NK-92 (cell line): Measurements from ENCODE around the gene POU2F3.

ENCODE experiments used
- DNase-seq: peaks from one replicate; lab custom pipeline; 2025; ENCODE audit not compliant: unreplicated experiment; lab: John Stamatoyannopoulos, UW

POU2F3 gene

DNA sequence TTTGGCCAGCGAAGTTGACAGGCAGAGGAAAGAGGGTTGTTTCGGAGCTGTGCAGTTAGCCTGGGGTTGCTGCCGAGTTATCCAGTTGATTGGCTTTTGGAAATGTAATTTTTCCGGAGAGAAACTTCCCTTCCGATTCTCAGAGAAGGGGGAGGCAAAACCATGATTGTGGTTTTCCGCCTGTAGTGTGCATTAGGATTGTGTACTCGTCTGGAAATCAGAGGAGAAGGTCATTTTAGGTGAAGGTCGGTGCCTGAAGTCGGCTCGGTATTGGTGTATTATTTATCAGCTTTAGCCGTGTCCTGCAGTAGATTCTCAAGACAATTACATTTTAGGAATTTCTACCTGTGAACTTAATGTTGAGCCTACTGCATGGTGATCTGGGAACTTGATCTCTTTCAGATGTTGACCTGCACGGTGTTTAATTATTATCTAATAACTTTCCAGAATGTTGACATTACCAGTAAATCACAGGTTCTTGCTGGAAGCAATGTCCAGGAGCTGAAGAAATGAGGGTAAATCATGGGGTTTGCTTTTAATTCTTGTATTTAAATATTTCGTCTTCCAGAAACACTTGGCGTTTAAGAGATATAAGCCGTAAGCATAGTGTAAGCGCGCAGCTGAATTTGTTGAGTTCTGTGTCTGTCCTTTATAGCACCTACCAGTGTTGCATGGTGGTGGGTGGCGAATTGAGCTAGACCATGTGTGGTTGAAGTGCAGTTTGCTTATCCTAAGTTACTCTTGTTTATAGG, 97.6 kb downstream of the POU2F3 start:
- no peak for DNase-seq

DNA sequence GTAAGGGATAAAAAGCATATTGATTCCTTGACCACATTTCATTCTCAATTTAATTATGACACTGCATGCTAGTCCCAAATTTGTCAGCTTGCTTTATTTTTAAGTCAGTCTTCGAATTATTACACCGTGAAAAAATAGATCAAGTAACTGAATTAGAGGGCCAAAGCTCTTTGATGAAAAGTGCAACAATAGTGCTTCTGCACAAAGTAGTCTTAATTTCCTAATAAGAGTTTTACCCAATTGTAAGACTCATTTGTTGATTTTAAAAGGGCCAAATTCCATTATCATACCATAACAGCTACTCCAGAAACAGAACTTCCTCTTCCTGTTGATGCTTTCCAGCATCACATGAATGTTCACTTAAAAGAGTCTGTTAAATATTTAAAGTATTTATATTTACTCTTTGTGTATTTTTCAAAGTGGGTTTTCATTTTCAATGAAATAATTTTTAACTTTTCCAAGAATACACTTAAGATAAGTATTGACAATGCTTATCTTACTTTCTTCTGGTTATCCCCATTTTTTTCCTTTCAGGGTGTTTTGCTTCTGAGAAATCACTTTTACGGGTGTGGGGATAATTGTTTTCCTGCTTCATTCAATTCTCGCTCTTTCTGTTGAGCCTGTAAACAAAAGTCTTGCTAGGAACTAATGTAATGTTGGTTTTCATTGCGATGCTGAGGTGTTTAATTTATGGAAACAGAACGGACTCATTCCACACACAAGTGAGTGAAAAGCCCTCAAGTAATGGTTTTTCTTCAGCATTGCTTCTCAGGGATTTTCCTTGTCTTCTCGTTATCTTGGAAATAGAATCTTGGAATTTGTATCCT, 98.4 kb downstream of the POU2F3 start:
- DNase-seq = no peak

DNA sequence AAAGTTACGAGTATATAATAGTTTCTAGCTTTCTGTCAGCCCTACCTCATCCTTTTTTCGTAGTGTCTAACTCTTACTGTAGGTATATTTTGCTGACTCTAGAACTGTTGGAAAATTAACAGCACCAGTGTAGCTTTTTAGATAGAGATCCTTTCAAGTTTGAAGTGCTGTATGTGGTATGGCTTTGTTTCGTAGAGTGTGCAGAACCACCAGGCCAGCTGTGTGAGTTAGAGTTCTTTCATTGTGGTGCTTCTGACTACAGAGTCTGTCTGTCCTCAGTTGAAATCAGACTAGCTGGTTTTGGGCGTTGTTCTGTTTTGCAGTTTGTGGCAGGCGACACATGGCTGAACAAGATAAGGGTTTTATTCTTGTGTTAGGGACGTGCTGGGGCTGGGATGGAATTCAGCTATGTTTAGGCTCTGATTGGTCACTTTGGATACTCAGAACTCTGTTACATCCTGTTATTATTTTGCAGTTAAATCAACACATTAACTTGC, 99.5 kb downstream of the POU2F3 start:
- DNase-seq = no peak

DNA sequence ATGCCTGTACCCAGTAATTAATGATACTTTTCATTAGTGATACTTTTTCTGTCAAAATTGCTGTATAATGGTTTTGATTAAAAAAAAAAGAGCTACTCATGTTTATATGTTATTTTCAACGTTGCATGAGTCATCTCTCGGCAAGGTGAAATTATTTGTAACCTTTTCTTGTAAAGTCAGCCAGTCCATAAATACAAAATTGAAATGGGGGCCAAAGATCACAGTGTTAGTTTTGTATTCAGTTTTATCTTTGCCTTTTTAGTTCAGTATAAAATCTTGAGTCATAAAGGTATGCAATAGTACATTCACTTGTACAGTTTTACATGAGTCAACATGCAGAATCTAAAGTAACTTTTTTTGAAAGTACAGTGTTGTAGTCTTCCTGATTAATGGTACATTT, 100.6 kb downstream of the POU2F3 start:
- no peak for DNase-seq

DNA sequence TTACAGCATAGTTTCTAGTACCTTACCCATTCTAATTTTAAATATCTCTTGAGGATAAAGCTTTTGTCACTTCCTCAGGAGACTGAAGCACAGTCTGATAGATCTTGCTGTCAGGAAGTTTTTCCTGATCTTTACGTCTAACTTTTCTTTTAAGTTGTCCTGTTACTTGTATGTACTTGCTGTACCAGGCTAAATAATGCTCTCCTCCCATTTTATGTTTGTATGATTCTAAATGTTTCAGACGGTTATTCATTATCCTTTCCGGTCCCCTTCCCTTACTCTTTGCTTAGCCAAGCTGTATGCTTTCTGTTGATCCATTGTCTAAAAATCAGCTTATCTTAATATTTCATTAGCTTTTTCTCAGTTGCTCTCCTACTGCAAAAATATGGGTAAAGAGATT, 102.3 kb downstream of the POU2F3 start:
- DNase-seq = no peak

DNA sequence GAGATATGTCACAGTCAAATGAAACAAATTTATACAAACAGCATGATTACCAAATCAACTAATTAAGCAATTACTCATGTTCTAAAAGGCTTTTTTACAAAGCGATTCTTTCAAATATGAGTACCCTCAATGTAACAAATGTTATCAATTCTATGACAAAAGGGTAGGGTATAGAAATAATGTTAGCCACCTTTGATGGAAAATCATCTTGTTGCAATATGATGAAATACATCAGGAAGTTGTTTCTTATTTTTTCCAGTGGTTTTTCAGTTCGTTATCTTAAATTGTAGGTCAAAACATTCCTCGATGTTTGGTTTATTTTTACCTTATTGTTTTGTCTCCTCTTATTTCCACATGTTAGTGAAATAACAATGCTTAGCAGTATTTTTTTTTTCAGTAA, 102.7 kb downstream of the POU2F3 start:
- no peak for DNase-seq

DNA sequence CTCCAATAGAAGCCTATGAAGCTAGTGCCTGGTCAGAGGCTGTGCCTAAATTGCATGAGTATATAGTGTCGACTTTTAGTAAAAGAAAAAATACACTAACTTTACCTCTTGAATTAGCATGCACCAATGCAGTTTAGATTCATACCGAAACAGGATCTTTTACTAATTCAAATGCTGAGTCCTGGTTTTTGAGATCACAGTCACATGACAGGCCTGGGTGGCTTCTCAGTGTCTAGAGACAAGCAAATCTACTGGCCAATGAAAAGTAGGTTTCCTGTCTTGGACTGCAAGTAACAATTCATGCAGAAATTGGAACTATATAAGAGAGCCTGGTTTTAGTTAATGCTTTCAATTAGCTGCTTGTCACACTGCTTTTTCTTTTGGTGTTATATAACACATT, 103.5 kb downstream of the POU2F3 start:
- no peak for DNase-seq

DNA sequence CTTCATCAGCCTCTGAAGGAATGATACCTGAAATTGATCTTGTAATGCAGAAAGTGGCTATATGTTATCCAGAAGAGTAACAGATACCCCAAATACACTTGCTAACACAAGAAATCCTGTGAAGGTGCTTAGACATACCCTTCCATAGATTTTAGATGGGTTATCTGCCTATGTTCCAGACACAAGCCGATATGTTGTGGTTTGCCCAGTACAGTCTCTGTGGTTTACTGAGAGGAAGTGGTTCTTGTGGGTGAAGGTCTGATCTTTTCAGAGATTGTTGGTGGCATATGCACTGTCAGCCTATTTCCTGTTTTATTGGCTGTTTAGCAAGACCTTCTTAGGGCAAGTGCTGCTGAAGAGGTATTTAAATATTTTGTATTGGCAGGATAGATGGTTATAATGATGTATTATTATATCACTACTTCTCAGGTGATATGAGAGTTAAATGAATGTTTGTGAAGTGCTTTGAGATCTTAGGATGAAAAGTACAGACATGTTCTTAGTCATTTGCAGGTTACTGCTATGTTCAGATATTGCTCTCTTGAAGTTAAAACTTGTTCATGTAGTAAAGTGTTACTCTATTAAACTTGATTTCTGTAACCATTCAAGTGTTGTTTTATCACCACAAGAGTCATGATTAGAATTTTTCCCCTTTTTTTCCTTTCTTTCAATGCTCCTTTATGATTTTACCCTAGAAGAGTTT, 104.5 kb downstream of the POU2F3 start:
- no peak for DNase-seq

DNA sequence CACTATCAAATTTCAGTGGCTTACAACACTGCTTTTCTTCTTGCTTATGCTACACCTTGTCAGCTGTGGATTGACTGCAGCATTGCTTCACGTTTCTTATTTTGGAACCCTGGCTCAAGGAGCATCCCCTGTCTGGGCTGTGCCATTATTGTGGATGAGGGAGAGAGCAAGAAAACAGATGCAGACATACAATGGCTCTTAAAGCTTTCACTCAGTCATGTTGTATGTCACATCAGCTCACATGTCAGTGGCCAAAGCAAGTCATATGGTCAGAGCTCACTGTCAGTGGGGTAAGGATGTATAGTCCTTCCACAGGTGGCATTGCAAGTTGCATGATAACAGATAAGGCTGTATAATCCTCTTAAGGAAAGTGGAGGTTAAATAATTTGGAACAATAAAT, 106.3 kb downstream of the POU2F3 start:
- no peak for DNase-seq

DNA sequence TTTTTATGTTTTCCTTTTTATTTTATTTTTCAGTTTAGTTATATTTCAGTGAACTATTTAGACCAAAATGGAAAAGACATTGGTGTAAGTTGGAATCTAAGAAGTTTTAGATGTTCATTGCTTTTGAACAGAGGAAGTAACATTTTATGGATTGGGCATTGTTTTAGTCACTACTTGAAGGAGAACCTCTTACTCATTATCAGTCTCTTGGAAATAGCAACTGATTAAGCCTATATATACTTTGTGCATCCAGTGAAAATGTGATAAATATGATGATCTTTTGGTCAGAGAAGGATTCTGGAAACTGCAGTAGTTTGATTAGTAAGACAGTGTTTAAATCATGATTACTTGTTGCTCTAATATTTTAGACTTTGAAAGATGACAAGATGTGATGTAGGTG, 110.7 kb downstream of the POU2F3 start:
- no peak for DNase-seq

DNA sequence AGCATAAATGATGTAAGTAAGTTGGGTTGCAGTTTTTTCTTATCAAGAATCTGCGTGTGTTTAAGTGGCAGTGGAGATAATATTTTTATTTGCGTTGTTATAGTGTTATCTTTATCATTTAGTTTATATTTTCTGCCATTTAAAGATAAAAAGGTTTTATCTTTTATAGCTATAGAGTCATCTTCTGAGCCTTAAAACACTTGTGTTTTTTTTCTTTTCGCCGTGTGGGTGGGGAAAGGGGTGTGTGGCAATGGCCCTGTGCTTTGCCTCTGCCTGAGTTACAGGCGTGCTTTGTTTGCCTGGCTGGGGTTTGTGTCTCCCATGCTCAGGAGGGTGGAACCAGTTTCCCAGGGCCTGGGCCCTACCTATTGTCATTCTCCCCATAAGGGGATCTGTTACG, 112.5 kb downstream of the POU2F3 start:
- DNase-seq = no peak

DNA sequence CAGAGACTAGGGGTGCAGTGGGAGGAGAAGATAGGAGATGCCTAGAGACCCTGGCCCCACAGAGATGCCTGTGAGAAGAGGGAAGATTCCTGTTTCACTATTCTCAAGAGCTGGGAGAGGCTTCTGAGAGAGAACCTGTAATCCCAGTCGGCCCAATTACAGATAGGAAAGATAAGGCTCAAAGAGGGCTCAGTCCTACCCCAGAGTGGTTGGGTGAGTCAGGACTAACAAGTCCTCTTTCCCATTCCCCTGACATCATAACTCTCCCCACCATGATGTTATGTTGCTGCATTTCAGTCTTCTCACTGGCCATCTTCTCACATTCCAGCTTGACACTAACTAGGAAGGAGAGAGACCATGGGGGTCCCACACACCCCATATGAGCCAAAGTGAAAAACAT, 114.1 kb downstream of the POU2F3 start:
- no peak for DNase-seq

DNA sequence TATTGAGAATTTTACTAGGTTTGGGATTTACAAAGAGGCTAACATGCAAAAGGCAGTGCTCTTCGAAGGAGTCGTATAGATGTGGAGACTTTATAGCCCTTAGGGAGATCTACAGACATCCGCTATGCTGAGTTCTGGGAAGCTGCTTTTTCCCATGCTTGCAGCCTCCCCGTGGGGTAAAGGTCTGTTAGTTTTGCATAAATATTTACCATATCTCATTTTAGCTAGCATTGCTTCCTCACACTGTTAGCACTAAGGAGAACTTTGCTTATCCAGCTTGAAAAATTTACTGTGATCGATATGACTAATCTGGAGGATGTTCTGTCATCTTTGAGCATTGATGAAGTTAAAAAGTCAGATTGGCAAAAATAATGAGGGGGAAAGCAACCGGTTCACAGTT, 114.8 kb downstream of the POU2F3 start:
- DNase-seq = no peak

DNA sequence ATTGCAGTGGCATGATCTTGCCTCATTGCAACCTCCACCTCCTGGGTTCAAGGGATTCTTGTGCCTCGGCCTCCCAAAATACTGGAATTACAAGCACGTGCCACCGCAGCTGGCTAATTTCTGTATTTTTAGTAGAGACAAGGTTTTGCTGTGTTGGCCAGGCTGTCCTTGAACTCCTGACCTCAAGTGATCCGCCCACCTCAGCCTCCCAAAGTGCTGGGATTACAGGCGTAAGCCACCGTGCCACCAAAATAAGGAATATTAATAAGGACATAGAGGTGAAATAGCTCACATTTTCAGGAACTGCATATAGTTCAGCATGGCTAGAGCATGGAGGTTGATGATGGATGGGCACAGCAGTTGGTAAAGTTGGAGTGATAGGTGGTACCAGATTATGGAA, 117.7 kb downstream of the POU2F3 start:
- no peak for DNase-seq

DNA sequence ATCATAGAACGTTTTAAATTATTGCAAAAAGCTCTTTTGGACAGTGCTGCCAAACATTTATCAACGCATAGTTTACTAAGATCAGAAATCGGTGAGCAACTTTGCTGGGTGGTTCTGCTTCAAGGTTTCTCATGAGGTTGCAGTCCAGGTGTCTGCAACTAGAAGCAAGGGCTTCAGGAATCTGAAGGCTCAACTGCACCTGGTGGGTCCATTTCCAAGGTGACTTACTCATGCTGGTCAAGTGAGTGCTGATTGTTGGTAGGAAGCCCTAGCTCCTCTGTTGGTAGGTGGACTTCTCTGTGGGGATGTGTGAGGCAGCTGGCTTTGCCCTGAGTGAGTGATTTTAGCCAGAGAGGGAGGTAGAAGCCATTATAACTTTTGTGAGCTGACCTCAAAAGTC, 118.8 kb downstream of the POU2F3 start:
- no peak for DNase-seq

DNA sequence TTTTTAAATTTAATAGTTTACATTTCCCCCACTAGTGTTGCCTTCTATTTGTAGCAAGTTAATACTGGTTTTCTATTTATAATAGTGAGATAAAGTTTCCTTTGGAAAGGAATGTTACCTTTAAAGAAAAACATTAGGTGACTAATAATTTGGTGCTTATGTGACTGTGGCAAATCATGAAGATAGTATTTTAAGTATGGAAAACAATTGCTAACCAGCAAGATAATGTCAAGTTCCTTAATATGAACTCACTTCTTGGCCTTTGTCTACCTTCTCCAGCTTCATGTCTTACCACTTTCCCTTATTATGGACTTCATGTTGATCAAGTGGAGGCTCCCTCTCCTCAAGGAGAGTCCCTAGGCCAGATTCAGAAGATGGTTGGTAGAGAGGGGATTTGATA, 123.5 kb downstream of the POU2F3 start:
- no peak for DNase-seq

DNA sequence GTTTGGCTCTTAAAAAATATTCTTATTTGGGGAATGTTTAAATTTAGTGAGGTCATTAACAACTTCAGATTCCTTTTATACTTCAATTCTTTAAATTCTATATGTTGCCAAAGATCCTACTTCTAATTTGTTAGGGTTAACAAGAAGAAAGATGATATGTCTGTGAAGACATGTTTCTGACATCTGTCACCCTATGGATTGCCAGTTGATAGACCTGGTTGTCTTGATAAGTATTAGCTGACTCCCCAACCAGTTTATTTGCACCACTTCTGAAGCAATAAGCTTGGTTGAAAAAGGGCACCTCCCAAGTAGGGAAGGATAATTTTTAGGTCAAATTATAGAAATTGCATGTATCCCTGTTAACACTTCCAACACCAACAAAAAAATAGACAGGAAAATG, 125.6 kb downstream of the POU2F3 start:
- DNase-seq = no peak
